ENCODE measurements around the gene CHPF2.

CHPF2 gene

GRCh38 chr7:151249732-151250072, 17.4 kb downstream of the CHPF2 start:
- no peak for TF ChIP-seq EZH2phosphoT487 (IDR thresholded peaks at IDR 0.05; ENCODE audit: low read depth)
- TF ChIP-seq, protein P1, sequence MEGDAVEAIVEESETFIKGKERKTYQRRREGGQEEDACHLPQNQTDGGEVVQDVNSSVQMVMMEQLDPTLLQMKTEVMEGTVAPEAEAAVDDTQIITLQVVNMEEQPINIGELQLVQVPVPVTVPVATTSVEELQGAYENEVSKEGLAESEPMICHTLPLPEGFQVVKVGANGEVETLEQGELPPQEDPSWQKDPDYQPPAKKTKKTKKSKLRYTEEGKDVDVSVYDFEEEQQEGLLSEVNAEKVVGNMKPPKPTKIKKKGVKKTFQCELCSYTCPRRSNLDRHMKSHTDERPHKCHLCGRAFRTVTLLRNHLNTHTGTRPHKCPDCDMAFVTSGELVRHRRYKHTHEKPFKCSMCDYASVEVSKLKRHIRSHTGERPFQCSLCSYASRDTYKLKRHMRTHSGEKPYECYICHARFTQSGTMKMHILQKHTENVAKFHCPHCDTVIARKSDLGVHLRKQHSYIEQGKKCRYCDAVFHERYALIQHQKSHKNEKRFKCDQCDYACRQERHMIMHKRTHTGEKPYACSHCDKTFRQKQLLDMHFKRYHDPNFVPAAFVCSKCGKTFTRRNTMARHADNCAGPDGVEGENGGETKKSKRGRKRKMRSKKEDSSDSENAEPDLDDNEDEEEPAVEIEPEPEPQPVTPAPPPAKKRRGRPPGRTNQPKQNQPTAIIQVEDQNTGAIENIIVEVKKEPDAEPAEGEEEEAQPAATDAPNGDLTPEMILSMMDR (IDR thresholded peaks at IDR 0.05; ENCODE audit: low read depth, low read length) = no peak
- H3K27ac ChIP-seq (ENCODE audit: low read length) = no peak overlapping the region
- no peaks in the 10 kb centered on the region for H3K36me3 ChIP-seq (replicated peaks; ENCODE audit: low read depth, low read length)
- no peaks in the 10 kb centered on the region for H3K9me3 ChIP-seq (ENCODE audit: insufficient read depth, low read length)
- H3K79me2 ChIP-seq (ENCODE audit: low read length) = no peaks in the 10 kb centered on the region
- H3K4me3 ChIP-seq (ENCODE audit: low read length) = no peak overlapping the region
- no peak overlapping the region for H3K4me2 ChIP-seq (ENCODE audit: low read length)
- H3K27me3 ChIP-seq (ENCODE audit: low read depth, low read length) = peaks cover 61% of the 10 kb centered on the region
- H3K9ac ChIP-seq (ENCODE audit: low read length) = no peak overlapping the region
- no peak overlapping the region for H2AFZ ChIP-seq (ENCODE audit: low read depth, low read length)
- peaks cover 4% of the 10 kb centered on the region; the same call in 1 of the 2 replicates for H4K20me1 ChIP-seq (ENCODE audit: insufficient read depth, low read length)
- H3K4me1 ChIP-seq (ENCODE audit: low read length) = peaks cover 11% of the 10 kb centered on the region

DNA sequence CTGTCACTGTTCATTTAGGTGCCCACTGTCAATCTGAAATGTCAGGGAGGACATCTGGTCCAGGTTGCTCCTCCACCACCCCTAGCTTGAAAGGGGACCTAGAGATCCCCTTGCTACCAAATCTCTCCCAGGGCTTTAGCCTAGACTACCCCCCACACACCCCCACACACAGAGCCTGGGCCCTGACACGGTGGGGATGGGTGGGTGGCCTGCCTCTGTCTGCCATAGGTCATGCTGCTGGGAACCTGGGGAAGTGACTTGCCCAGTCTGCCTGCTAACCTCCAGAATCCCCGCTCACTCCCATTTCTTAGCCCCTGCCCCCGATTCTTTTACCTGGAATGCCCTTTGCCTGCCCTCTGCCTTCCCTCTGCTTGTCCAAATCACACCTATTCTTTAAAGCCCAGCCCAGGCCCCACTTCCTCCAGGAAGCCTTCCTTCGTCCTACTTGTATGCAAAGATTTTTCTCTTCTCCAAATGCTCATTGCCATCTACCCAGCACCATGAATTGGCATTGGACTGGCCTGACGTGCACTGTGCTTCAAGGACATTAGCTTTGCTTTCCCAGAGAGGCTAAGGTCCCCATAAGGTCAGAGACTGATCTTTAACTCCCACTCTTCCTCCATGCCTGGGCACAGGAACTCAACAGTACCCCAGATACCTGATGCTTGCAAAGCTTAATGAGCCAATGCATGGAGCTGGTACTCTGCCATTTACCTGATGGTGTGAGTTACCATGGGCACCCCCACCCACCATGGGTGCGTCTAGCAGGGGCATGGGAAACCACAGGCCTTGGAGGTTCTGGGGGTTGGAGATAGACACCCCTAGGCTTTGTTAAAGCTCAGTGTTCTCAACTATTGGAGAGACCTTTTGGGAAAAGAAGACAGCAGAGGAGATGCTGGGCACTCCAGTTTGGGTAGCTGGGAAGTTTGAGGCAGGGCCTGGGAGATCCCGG, 18.2 kb downstream of the CHPF2 start:
- no peak overlapping the region for H2AFZ ChIP-seq (ENCODE audit: low read depth, low read length)
- H4K20me1 ChIP-seq (ENCODE audit: insufficient read depth, low read length) = peaks cover 4% of the 10 kb centered on the region; the same call in 1 of the 2 replicates
- no peak overlapping the region for H3K4me3 ChIP-seq (ENCODE audit: low read length)
- H3K27me3 ChIP-seq (ENCODE audit: low read depth, low read length) = peaks cover 60% of the 10 kb centered on the region
- no peaks in the 10 kb centered on the region for H3K79me2 ChIP-seq (ENCODE audit: low read length)
- H3K9me3 ChIP-seq (ENCODE audit: insufficient read depth, low read length) = no peaks in the 10 kb centered on the region
- no peak overlapping the region for H3K9ac ChIP-seq (ENCODE audit: low read length)
- no peak overlapping the region for H3K27ac ChIP-seq (ENCODE audit: low read length)
- H3K4me1 ChIP-seq (ENCODE audit: low read length) = peaks cover 6% of the 10 kb centered on the region; the same call in 1 of the 2 replicates
- H3K36me3 ChIP-seq (replicated peaks; ENCODE audit: low read depth, low read length) = no peaks in the 10 kb centered on the region
- H3K4me2 ChIP-seq (ENCODE audit: low read length) = no peak overlapping the region
- TF ChIP-seq, protein P1 (IDR thresholded peaks at IDR 0.05; ENCODE audit: low read depth, low read length) = no peak
- no peak for TF ChIP-seq EZH2phosphoT487 (IDR thresholded peaks at IDR 0.05; ENCODE audit: low read depth)

- peak overlapping the region; percentile 49 for H3K4me2 ChIP-seq (ENCODE audit: low read length)
- no peak for TF ChIP-seq EZH2phosphoT487 (IDR thresholded peaks at IDR 0.05; ENCODE audit: low read depth)
- H3K36me3 ChIP-seq (replicated peaks; ENCODE audit: low read depth, low read length) = no peaks in the 10 kb centered on the region
- no peak overlapping the region for H3K27ac ChIP-seq (ENCODE audit: low read length)
- peak overlapping the region; percentile 69 for H3K4me3 ChIP-seq (ENCODE audit: low read length)
- H3K9me3 ChIP-seq (ENCODE audit: insufficient read depth, low read length) = no peaks in the 10 kb centered on the region
- no peak overlapping the region for H2AFZ ChIP-seq (ENCODE audit: low read depth, low read length)
- peaks cover 4% of the 10 kb centered on the region; the same call in 1 of the 2 replicates for H4K20me1 ChIP-seq (ENCODE audit: insufficient read depth, low read length)
- no peaks in the 10 kb centered on the region for H3K79me2 ChIP-seq (ENCODE audit: low read length)
- H3K4me1 ChIP-seq (ENCODE audit: low read length) = no peaks in the 10 kb centered on the region
- H3K9ac ChIP-seq (ENCODE audit: low read length) = no peak overlapping the region
- H3K27me3 ChIP-seq (ENCODE audit: low read depth, low read length) = peaks cover 53% of the 10 kb centered on the region
These were observed 19.0 kb downstream of the CHPF2 start for GRCh38 chr7:151251328-151251688.

DNA sequence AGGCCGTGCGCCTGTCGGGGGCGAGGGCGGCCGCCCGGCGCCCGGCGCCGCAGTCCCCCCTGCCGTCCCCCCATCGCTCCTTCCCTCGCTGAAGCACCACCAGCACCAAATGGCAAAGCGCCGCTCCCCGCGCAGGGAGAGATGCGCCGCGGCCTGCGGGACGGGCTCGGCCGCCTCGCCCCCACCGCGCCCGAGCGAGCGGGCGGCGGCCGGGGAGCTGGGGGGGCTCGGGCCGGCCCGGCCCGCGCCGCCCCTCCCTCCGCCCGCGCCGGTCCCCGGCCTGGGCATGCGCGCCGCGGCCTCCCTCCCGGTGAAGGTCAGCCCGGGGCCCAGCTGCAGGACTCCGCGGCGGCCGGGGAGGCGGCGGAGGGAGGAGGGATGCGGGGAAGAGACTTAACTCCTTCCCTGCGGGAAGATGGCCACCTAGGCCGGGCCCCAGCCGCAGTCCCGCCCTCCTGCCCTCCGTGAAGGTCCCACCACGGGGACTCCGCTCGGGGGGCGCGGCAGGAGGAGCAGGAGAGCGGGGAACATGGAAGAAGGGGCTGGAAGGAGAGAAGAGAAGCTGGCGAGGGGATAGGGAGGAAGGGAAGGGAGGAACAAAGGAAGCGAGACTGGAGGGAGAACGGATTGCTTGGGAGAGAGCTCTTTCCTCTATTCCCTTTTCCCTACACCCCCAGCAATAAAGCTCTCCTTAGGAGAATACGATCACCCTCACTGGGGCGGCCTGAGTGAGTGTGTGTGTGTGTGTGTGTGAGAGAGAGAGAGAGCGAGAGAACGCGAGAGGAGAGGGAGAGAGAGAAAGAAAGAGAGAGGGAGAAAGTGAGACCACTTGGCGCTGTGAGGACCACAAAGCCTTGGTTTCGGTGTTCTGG, 19.6 kb downstream of the CHPF2 start:
- H3K27ac ChIP-seq (ENCODE audit: low read length) = no peak overlapping the region
- H2AFZ ChIP-seq (ENCODE audit: low read depth, low read length) = 0 out of 2 replicates have a peak overlapping the region, but pooled peaks have one; percentile 34
- peaks cover 53% of the 10 kb centered on the region for H3K27me3 ChIP-seq (ENCODE audit: low read depth, low read length)
- H3K4me2 ChIP-seq (ENCODE audit: low read length) = peak overlapping the region; percentile 72
- H3K79me2 ChIP-seq (ENCODE audit: low read length) = no peaks in the 10 kb centered on the region
- no peaks in the 10 kb centered on the region for H3K4me1 ChIP-seq (ENCODE audit: low read length)
- no peaks in the 10 kb centered on the region for H3K9me3 ChIP-seq (ENCODE audit: insufficient read depth, low read length)
- TF ChIP-seq, protein P1 (IDR thresholded peaks at IDR 0.05; ENCODE audit: low read depth, low read length) = no peak
- no peak for TF ChIP-seq EZH2phosphoT487 (IDR thresholded peaks at IDR 0.05; ENCODE audit: low read depth)
- H3K9ac ChIP-seq (ENCODE audit: low read length) = no peak overlapping the region
- H3K4me3 ChIP-seq (ENCODE audit: low read length) = peak overlapping the region; percentile 69
- H4K20me1 ChIP-seq (ENCODE audit: insufficient read depth, low read length) = peaks cover 2% of the 10 kb centered on the region; the same call in 1 of the 2 replicates
- H3K36me3 ChIP-seq (replicated peaks; ENCODE audit: low read depth, low read length) = no peaks in the 10 kb centered on the region

Data from OCI-LY3 (cell line).